Astrocyte of the spinal cord (primary cell): Measurements from ENCODE around the gene DNAI7.

ENCODE experiments used
- DNase-seq: peaks from one replicate; pipeline ENCODE4 v3.0.0; 2011; ENCODE audit warnings: low read depth, low spot score
- H3K4me3 ChIP-seq: 2 replicates; pipeline ENCODE4 v1.5.1; 2011; ENCODE audit warnings: low read depth, mild to moderate bottlenecking, low read length, moderate library complexity
- CTCF ChIP-seq: IDR thresholded peaks from 2 replicates; pipeline ENCODE4 v1.5.1; 2012; ENCODE audit warnings: low read depth, mild to moderate bottlenecking, low read length, inconsistent platforms
- in situ Hi-C: cut with HindIII; loops from 2 replicates; pipeline ENCODE4 v1.10.0; 2017; ENCODE audit warnings: low sequenced_read_pairs

DNAI7 gene

GRCh38 chr12:25074954-25075353 lies 120.0 kb downstream of the DNAI7 start:
- no peak for TF ChIP-seq CTCF
- in situ Hi-C loops, result no loop called here
- H3K4me3 ChIP-seq, result no peak overlapping the region
- DNase-seq, result no peak

GRCh38 chr12:25074113-25074512 lies 120.8 kb downstream of the DNAI7 start:
- H3K4me3 ChIP-seq, result no peak overlapping the region
- no peak for DNase-seq
- in situ Hi-C loops, result no loop called here
- no peak for TF ChIP-seq CTCF

- H3K4me3 ChIP-seq, result no peak overlapping the region
- no peak for DNase-seq
- in situ Hi-C loops, result no loop called here
- TF ChIP-seq CTCF, result no peak
Observed at GRCh38 chr12:25072906-25073650, 121.9 kb downstream of the DNAI7 start.

GRCh38 chr12:25071366-25071765 lies 123.6 kb downstream of the DNAI7 start:
- no peak for DNase-seq
- in situ Hi-C loops, result no loop called here

GRCh38 chr12:25069224-25069623 lies 125.7 kb downstream of the DNAI7 start:
- no peak for DNase-seq
- in situ Hi-C loops, result no loop called here
- H3K4me3 ChIP-seq, result no peak overlapping the region
- no peak for TF ChIP-seq CTCF

More at GRCh38 chr12:25071366-25071765, 123.6 kb downstream of the DNAI7 start:
- no peak overlapping the region for H3K4me3 ChIP-seq
- no peak for TF ChIP-seq CTCF

GRCh38 chr12:25065035-25065434 lies 129.9 kb downstream of the DNAI7 start:
- in situ Hi-C loops, result no loop called here

More at GRCh38 chr12:25065035-25065434, 129.9 kb downstream of the DNAI7 start:
- no peak overlapping the region for H3K4me3 ChIP-seq
- DNase-seq, result no peak
- no peak for TF ChIP-seq CTCF
